Epithelial cell of proximal tubule (primary cell): ENCODE measurements around the gene ING5. TPM values are rescaled to one million over a fixed set of nuclear protein-coding genes. Genes with fewer than 3 reads are reported as not detected.

ENCODE experiments used
- DNase-seq: peaks from one replicate; pipeline ENCODE4 v3.0.0-alpha.2; 2011; ENCODE audit warnings: low read depth
- H3K4me3 ChIP-seq: 2 replicates; pipeline ENCODE4 v1.5.1; 2011; ENCODE audit warnings: low read depth, mild to moderate bottlenecking, low read length
- CTCF ChIP-seq: conservative IDR thresholded peaks from 2 replicates; pipeline ENCODE4 v1.5.1; 2012; ENCODE audit warnings: low read depth, mild to moderate bottlenecking, low read length
- total RNA-seq: library from RNA; depleted of rRNA; stranded (reverse); fragments of >200 nt; gene quantifications from 2 replicates; pipeline ENCODE4 v1.2.3, GENCODE V29; 2015

ING5 gene
- total RNA-seq, 1 donor from 2014 or later = 10.4 TPM

- DNase-seq = no peak
- H3K4me3 ChIP-seq = no peak overlapping the region
- TF ChIP-seq CTCF = no peak
Observed at GRCh38 chr2:241768251-241768711, 66.4 kb downstream of the ING5 start.

GRCh38 chr2:241768850-241769249 is 67.0 kb downstream of the ING5 start:
- TF ChIP-seq CTCF = no peak
- H3K4me3 ChIP-seq = no peak overlapping the region
- DNase-seq = no peak

GRCh38 chr2:241769819-241770184 is 68.0 kb downstream of the ING5 start:
- no peak for TF ChIP-seq CTCF
- no peak overlapping the region for H3K4me3 ChIP-seq
- DNase-seq = no peak

GRCh38 chr2:241770185-241770935 is 68.5 kb downstream of the ING5 start:
- DNase-seq = no peak
- no peak overlapping the region for H3K4me3 ChIP-seq
- TF ChIP-seq CTCF = no peak

GRCh38 chr2:241770936-241771285 is 69.1 kb downstream of the ING5 start:
- no peak for TF ChIP-seq CTCF
- no peak for DNase-seq

GRCh38 chr2:241771286-241772062 is 69.6 kb downstream of the ING5 start:
- DNase-seq = peak; percentile 1
- TF ChIP-seq CTCF = no peak
- no peak overlapping the region for H3K4me3 ChIP-seq

More at GRCh38 chr2:241770936-241771285, 69.1 kb downstream of the ING5 start:
- H3K4me3 ChIP-seq = no peak overlapping the region
